ENCODE measurements around the gene NEURL1.

- no peak for TF ChIP-seq EZH2 (IDR thresholded peaks at IDR 0.05; ENCODE audit: borderline replicate concordance, insufficient read depth, low read depth, low read length, poor library complexity, severe bottlenecking)
- TF ChIP-seq CTCF (IDR thresholded peaks at IDR 0.05), result no peak
Measured at GRCh38 chr10:103456074-103456660, 37.3 kb upstream of the NEURL1 start.
